Measurements from ENCODE around the gene IP6K2.

The IP6K2 gene

GRCh38 chr3:48647714-48648113 lies 69.3 kb downstream of the IP6K2 start:
- no peak for TF ChIP-seq EZH2phosphoT487 (IDR thresholded peaks at IDR 0.05; ENCODE audit: borderline replicate concordance, low read length)
- no peak for TF ChIP-seq CTCF (IDR thresholded peaks at IDR 0.05; ENCODE audit: low read depth, low read length, poor library complexity, severe bottlenecking)
- H3K27ac ChIP-seq (ENCODE audit: low read depth, low read length), result no peak overlapping the region
- H3K9me2 ChIP-seq (replicated peaks; ENCODE audit: control insufficient read depth, low read length), result no peaks in the 10 kb centered on the region
- H3K9me3 ChIP-seq (ENCODE audit: control insufficient read depth, insufficient read depth, low read length), result no peaks in the 10 kb centered on the region
- H3K27me3 ChIP-seq (ENCODE audit: control insufficient read depth, low read length), result no peaks in the 10 kb centered on the region
- H3K79me2 ChIP-seq (ENCODE audit: control insufficient read depth, low read length), result no peaks in the 10 kb centered on the region
- no peaks in the 10 kb centered on the region for H4K20me1 ChIP-seq (ENCODE audit: control insufficient read depth, insufficient read depth, low read depth, low read length)
- no peak overlapping the region for H3K4me3 ChIP-seq (ENCODE audit: low read length)
- H3K36me3 ChIP-seq (ENCODE audit: control insufficient read depth, low read length), result no peaks in the 10 kb centered on the region
- H3K4me2 ChIP-seq (ENCODE audit: low read length), result no peak overlapping the region
- H3F3A ChIP-seq (ENCODE audit: control insufficient read depth, insufficient read depth), result no peaks in the 10 kb centered on the region
- H3K4me1 ChIP-seq (ENCODE audit: control insufficient read depth, low read length), result no peaks in the 10 kb centered on the region

GRCh38 chr3:48644898-48645760 lies 71.9 kb downstream of the IP6K2 start:
- no peaks in the 10 kb centered on the region for H3K9me3 ChIP-seq (ENCODE audit: control insufficient read depth, insufficient read depth, low read length)
- H3K27ac ChIP-seq (ENCODE audit: low read depth, low read length), result no peak overlapping the region
- no peak overlapping the region for H3K4me3 ChIP-seq (ENCODE audit: low read length)
- no peaks in the 10 kb centered on the region for H4K20me1 ChIP-seq (ENCODE audit: control insufficient read depth, insufficient read depth, low read depth, low read length)
- no peak for TF ChIP-seq CTCF (IDR thresholded peaks at IDR 0.05; ENCODE audit: low read depth, low read length, poor library complexity, severe bottlenecking)
- H3K9me2 ChIP-seq (replicated peaks; ENCODE audit: control insufficient read depth, low read length), result no peaks in the 10 kb centered on the region
- H3K4me1 ChIP-seq (ENCODE audit: control insufficient read depth, low read length), result no peaks in the 10 kb centered on the region
- no peaks in the 10 kb centered on the region for H3K79me2 ChIP-seq (ENCODE audit: control insufficient read depth, low read length)
- no peaks in the 10 kb centered on the region for H3K27me3 ChIP-seq (ENCODE audit: control insufficient read depth, low read length)
- H3K4me2 ChIP-seq (ENCODE audit: low read length), result no peak overlapping the region
- no peaks in the 10 kb centered on the region for H3F3A ChIP-seq (ENCODE audit: control insufficient read depth, insufficient read depth)
- no peaks in the 10 kb centered on the region for H3K36me3 ChIP-seq (ENCODE audit: control insufficient read depth, low read length)

GRCh38 chr3:48642605-48643004 lies 74.4 kb downstream of the IP6K2 start:
- TF ChIP-seq CTCF (IDR thresholded peaks at IDR 0.05; ENCODE audit: low read depth, low read length, poor library complexity, severe bottlenecking) (no peak), EZH2phosphoT487 (IDR thresholded peaks at IDR 0.05; ENCODE audit: borderline replicate concordance, low read length) (no peak)
- Histone ChIP-seq H4K20me1 (ENCODE audit: control insufficient read depth, insufficient read depth, low read depth, low read length) (no peaks in the 10 kb centered on the region), H3K27ac (ENCODE audit: low read depth, low read length) (no peak overlapping the region), H3K36me3 (ENCODE audit: control insufficient read depth, low read length) (no peaks in the 10 kb centered on the region), H3F3A (ENCODE audit: control insufficient read depth, insufficient read depth) (no peaks in the 10 kb centered on the region), H3K27me3 (ENCODE audit: control insufficient read depth, low read length) (no peaks in the 10 kb centered on the region), H3K4me1 (ENCODE audit: control insufficient read depth, low read length) (no peaks in the 10 kb centered on the region), H3K79me2 (ENCODE audit: control insufficient read depth, low read length) (no peaks in the 10 kb centered on the region), H3K9me3 (ENCODE audit: control insufficient read depth, insufficient read depth, low read length) (no peaks in the 10 kb centered on the region), H3K9me2 (replicated peaks; ENCODE audit: control insufficient read depth, low read length) (no peaks in the 10 kb centered on the region), H3K4me2 (ENCODE audit: low read length) (no peak overlapping the region), H3K4me3 (ENCODE audit: low read length) (no peak overlapping the region)
